IPS DF 6.9 (cell line): ENCODE results near the gene RCSD1.
A peak's percentile ranks its signal among the peaks of the same experiment; 100 is the strongest.

ENCODE experiments used
- DNase-seq: peaks from one replicate; pipeline ENCODE4 v3.0.0-alpha.2; 2013; ENCODE audit warnings: low read depth, low spot score
- H3K27ac ChIP-seq: one replicate; pipeline ENCODE4 v1.5.1; 2013; ENCODE audit warnings: low read length, control low read depth
- H3K27me3 ChIP-seq: 2 replicates; pipeline ENCODE4 v1.6.1; 2013; ENCODE audit warnings: mild to moderate bottlenecking, low read length; ENCODE audit not compliant: control insufficient read depth, insufficient read depth
- H3K36me3 ChIP-seq: 2 replicates; pipeline ENCODE4 v1.6.1; 2013; ENCODE audit warnings: low read length; ENCODE audit not compliant: control insufficient read depth, insufficient read depth
- H3K4me1 ChIP-seq: 2 replicates; pipeline ENCODE4 v1.6.1; 2013; ENCODE audit warnings: low read length; ENCODE audit not compliant: control insufficient read depth, insufficient read depth
- H3K4me3 ChIP-seq: 2 replicates; pipeline ENCODE4 v1.5.1; 2013; ENCODE audit warnings: mild to moderate bottlenecking, low read length
- H3K9me3 ChIP-seq: 2 replicates; pipeline ENCODE4 v1.6.1; 2013; ENCODE audit warnings: low read length, inconsistent platforms; ENCODE audit not compliant: control insufficient read depth, insufficient read depth
- WGBS: extraction: QIAGEN DNeasy Blood & Tissue Kit; methylation state at CpG from one replicate; pipeline ENCODE4 v1.1.7; 2013; ENCODE audit warnings: mixed read lengths, missing lambda C conversion rate; ENCODE audit not compliant: insufficient read length, insufficient coverage; 5-methylcytosine and 5-hydroxymethylcytosine counted together

The RCSD1 gene

GRCh38 chr1:167683641-167684502, 53.8 kb downstream of the RCSD1 start:
- Histone ChIP-seq H3K27me3 (no peaks in the 10 kb centered on the region), H3K27ac (no peak overlapping the region), H3K4me3 (no peak overlapping the region), H3K9me3 (no peaks in the 10 kb centered on the region), H3K4me1 (peaks cover 2% of the 10 kb centered on the region; the same call in 1 of the 2 replicates), H3K36me3 (no peaks in the 10 kb centered on the region)
- DNase-seq: no peak
- no CpG with 5 or more reads among the region's 15 CpGs for WGBS

GRCh38 chr1:167685844-167686243, 55.8 kb downstream of the RCSD1 start:
- Histone ChIP-seq H3K4me1 (peaks cover 2% of the 10 kb centered on the region; the same call in 1 of the 2 replicates), H3K4me3 (no peak overlapping the region), H3K27me3 (no peaks in the 10 kb centered on the region), H3K9me3 (no peaks in the 10 kb centered on the region), H3K27ac (no peak overlapping the region), H3K36me3 (no peaks in the 10 kb centered on the region)
- DNase-seq: no peak
- no CpG with 5 or more reads among the region's 5 CpGs for WGBS

- no CpG with 5 or more reads among the region's 7 CpGs for WGBS
- Histone ChIP-seq H3K27ac (no peak overlapping the region), H3K9me3 (no peaks in the 10 kb centered on the region), H3K27me3 (no peaks in the 10 kb centered on the region), H3K4me3 (no peak overlapping the region), H3K4me1 (peaks cover 2% of the 10 kb centered on the region; the same call in 1 of the 2 replicates), H3K36me3 (no peaks in the 10 kb centered on the region)
- peak; percentile 81 for DNase-seq
Measured at GRCh38 chr1:167687919-167688519, 58.0 kb downstream of the RCSD1 start.

DNA sequence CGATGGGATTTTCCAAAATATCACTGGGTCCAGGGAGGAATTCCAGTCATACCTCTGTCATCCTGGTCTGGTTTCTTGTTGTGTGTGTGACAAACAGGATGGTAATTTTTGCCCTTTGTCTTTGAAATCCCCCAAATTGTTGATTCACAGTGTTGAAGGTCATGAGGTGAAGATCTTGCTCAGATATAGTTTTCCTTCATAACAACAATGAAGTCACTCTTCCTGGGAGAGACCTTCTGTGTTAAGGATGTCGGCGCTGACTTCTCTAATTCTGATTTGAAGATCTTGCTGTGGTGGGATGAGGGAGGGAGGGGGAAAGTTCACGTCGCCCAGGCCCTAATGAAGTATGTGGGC, 59.5 kb downstream of the RCSD1 start:
- no peak overlapping the region for H3K4me3 ChIP-seq
- no peaks in the 10 kb centered on the region for H3K27me3 ChIP-seq
- WGBS: no CpG with 5 or more reads among the region's 5 CpGs
- no peak for DNase-seq
- no peak overlapping the region for H3K27ac ChIP-seq
- no peaks in the 10 kb centered on the region for H3K36me3 ChIP-seq
- no peaks in the 10 kb centered on the region for H3K9me3 ChIP-seq
- no peaks in the 10 kb centered on the region for H3K4me1 ChIP-seq

- DNase-seq: no peak
- H3K4me1 ChIP-seq: no peaks in the 10 kb centered on the region
- H3K27ac ChIP-seq: no peak overlapping the region
- H3K4me3 ChIP-seq: no peak overlapping the region
- WGBS: no CpG with 5 or more reads among the region's 4 CpGs
- no peaks in the 10 kb centered on the region for H3K36me3 ChIP-seq
- no peaks in the 10 kb centered on the region for H3K27me3 ChIP-seq
- no peaks in the 10 kb centered on the region for H3K9me3 ChIP-seq
Measured at GRCh38 chr1:167690053-167690452, 60.0 kb downstream of the RCSD1 start.

- Histone ChIP-seq H3K9me3 (no peaks in the 10 kb centered on the region), H3K36me3 (no peaks in the 10 kb centered on the region), H3K4me3 (no peak overlapping the region), H3K4me1 (no peaks in the 10 kb centered on the region), H3K27me3 (no peaks in the 10 kb centered on the region), H3K27ac (no peak overlapping the region)
- no peak for DNase-seq
- WGBS: no CpG with 5 or more reads among the region's 7 CpGs
Measured at GRCh38 chr1:167693425-167694045, 63.5 kb downstream of the RCSD1 start.

DNA sequence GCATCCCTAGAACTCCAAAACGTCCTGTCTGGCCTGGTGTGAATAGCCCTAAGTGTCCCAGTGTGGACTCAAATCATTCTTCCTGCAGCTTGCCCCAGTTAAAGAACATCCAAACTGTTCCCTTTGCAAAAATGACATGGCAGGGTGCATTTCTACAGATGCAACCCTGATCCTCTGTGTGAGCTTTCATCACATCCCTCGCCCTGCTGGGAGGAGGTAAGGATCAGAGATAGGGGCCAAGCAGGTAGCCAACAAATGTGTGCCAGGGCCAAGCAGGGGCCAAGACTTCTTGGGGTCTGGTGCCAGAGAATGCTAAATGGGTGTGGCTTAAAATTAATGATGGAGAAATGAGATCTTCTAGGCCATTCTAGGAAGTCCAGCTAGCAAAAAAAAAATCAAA, 64.7 kb downstream of the RCSD1 start:
- no peak overlapping the region for H3K27ac ChIP-seq
- H3K4me1 ChIP-seq: no peaks in the 10 kb centered on the region
- H3K9me3 ChIP-seq: no peaks in the 10 kb centered on the region
- H3K27me3 ChIP-seq: no peaks in the 10 kb centered on the region
- no peak overlapping the region for H3K4me3 ChIP-seq
- no peaks in the 10 kb centered on the region for H3K36me3 ChIP-seq
- WGBS: no CpG with 5 or more reads among the region's 2 CpGs
- no peak for DNase-seq

DNA sequence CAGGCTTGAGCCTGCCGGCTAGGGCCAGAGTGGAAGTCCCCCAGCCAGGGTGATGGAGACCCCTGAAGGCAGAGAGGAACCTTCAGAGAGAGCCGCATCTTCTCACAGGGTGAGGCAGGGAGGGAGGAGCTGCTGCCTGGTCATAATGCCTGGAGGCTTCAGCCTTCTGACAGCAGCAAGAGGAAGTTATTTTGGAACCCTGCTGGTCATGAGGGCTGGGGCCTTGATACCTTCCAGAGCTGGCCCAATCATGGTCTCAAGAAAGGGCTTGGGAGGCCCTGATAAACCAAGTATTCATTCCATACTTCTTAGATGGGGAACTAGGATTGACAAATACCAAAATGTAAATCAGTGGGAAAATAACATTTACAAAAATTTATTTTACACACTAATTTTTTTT, 65.1 kb downstream of the RCSD1 start:
- Histone ChIP-seq H3K27me3 (no peaks in the 10 kb centered on the region), H3K4me3 (no peak overlapping the region), H3K4me1 (no peaks in the 10 kb centered on the region), H3K9me3 (no peaks in the 10 kb centered on the region), H3K36me3 (no peaks in the 10 kb centered on the region), H3K27ac (no peak overlapping the region)
- DNase-seq: no peak
- WGBS: no CpG with 5 or more reads among the region's 2 CpGs

DNA sequence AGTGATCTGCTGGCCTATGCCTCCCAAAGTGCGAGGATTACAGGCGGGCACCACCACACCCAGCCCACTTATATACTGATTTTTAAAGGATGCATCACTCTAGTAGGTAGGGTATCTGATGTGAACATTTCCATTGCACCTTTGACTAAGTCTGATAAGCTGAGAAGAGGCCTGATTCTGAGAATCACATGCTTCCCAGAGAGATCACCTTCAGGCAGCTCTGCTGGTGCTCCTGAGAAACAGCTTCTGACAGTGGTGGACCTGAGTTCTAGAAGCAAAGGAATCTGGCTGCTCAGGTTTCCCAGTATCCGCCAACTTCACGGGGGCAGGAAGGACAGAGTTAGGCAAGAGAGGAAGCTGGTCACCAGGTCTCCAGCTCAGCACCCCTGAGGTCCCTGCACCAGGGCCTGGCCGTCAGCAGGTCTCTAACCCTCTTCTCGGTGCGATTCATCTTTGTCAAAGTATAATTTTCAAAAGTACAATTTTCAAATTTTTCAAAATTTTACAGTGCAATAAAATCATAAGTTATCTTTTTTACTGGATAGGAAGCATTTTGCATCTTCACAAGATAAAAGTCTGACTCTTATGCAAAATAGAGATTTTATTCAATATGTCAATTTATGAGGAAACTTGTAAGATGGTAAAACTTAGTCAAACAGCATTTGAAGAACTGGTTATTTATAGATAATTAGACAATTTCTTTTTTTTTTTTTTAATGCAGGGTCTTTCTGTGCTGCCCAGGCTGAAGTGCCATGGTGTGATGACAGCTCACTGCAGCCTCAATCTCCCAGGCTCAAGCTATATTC, 65.9 kb downstream of the RCSD1 start:
- no peaks in the 10 kb centered on the region for H3K4me1 ChIP-seq
- no peaks in the 10 kb centered on the region for H3K27me3 ChIP-seq
- no peaks in the 10 kb centered on the region for H3K9me3 ChIP-seq
- no peak for DNase-seq
- WGBS: no CpG with 5 or more reads among the region's 7 CpGs
- H3K4me3 ChIP-seq: no peak overlapping the region
- no peak overlapping the region for H3K27ac ChIP-seq
- H3K36me3 ChIP-seq: no peaks in the 10 kb centered on the region

- no peak for DNase-seq
- no peak overlapping the region for H3K4me3 ChIP-seq
- H3K27me3 ChIP-seq: no peaks in the 10 kb centered on the region
- no CpG with 5 or more reads among the region's 14 CpGs for WGBS
- H3K36me3 ChIP-seq: no peaks in the 10 kb centered on the region
- H3K9me3 ChIP-seq: no peaks in the 10 kb centered on the region
- no peak overlapping the region for H3K27ac ChIP-seq
- H3K4me1 ChIP-seq: no peaks in the 10 kb centered on the region
Measured at GRCh38 chr1:167697667-167698141, 67.7 kb downstream of the RCSD1 start.
